Skin epidermis (tissue), 12 donors: ENCODE data around the gene CYP27A1.
"Not testable (repeated sequence)": the region's sequence is repeated elsewhere in the genome, so short reads cannot be mapped to it uniquely, and the experiment has no call there.

Experiments used
- H3K27ac ChIP-seq, 21 experiments: fragments of 200-600 bp; sonication (generic) in 11 of 21; one replicate each; pipeline ENCODE4 v1.5.0; 2020; ENCODE audit warnings: mild to moderate bottlenecking in 3 of 21, inconsistent platforms in 2 of 21, moderate library complexity in 2 of 21
- H3K4me3 ChIP-seq, 7 experiments: fragments of 200-600 bp; sonication (generic) in 2 of 7; one replicate each; pipeline ENCODE4 v1.5.0; 2020; ENCODE audit warnings: inconsistent platforms in 2 of 7, mild to moderate bottlenecking in 2 of 7, moderate library complexity in 1 of 7

The CYP27A1 gene

GRCh38 chr2:218827701-218828476 is 45.9 kb downstream of the CYP27A1 start:
- Histone ChIP-seq H3K4me3 (no peak overlapping the region), H3K27ac (no peak overlapping the region)

DNA sequence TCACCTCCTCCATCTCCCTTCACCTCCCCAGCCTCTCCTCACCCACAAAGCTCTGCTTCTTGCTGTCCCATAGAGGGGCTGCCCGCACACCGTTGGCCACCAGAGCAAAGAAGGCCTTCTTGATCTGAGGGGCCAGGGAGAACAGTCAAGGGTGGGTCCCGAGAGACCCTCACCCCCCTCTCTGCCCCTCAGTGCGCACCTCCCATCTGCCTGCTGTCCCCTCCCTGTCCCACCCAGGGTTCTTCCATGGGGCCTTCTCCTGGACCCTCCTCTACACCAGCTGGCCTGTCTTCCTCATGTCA is 46.5 kb downstream of the CYP27A1 start:
- no peak overlapping the region for H3K4me3 ChIP-seq
- no peak overlapping the region for H3K27ac ChIP-seq

DNA sequence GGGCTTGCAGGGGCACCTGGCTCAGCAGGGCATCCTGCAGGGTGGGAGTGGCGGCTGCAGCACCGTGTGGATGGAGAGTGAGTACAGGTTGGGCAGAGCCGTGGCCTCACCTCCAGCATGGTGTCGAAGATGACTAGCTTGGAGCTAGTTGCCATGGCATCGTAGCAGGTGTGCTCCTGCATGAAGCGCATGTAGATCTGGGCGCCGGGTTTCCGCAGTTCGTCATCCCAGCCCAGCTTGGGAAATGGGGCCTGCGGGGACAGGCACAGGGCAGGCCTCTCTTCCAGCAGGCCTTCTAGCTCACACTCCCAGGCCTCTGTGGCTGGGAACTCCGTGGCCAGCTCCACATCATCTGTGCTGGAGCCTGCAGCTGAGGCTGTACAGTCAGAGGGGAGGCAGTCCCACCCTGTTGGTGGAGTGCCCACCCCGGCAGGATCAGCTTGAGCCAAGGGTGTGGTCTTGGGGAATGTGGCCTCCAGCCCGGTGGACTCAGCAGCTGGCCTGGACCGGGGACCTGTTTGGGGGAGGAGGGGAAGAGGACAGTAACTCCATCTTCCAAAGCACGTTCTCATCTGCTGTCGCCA is 48.0 kb downstream of the CYP27A1 start:
- H3K4me3 ChIP-seq: no peak overlapping the region
- H3K27ac ChIP-seq: peak overlapping the region in 4 of 21 experiments; percentile 0 to 38 (median 14)

GRCh38 chr2:218830526-218831306 is 48.8 kb downstream of the CYP27A1 start:
- no peak overlapping the region for H3K4me3 ChIP-seq
- peak overlapping the region in 5 of 21 experiments; percentile 0 to 26 (median 22) for H3K27ac ChIP-seq

- peak within 1 kb of the TSS in 13 of 21 experiments; percentile 5 to 67 (median 36) for H3K27ac ChIP-seq
- no peak within 1 kb of the TSS for H3K4me3 ChIP-seq
Observed at GRCh38 chr2:218831378-218831990, 49.5 kb downstream of the CYP27A1 start, which contains the start of gene PRKAG3. TSS of gene PRKAG3 (minus strand) at chr2:218831803.

- Histone ChIP-seq H3K4me3 (no peak overlapping the region), H3K27ac (peak overlapping the region in 12 of 21 experiments; percentile 5 to 67 (median 29))
Observed at GRCh38 chr2:218832081-218832480, 50.1 kb downstream of the CYP27A1 start.

DNA sequence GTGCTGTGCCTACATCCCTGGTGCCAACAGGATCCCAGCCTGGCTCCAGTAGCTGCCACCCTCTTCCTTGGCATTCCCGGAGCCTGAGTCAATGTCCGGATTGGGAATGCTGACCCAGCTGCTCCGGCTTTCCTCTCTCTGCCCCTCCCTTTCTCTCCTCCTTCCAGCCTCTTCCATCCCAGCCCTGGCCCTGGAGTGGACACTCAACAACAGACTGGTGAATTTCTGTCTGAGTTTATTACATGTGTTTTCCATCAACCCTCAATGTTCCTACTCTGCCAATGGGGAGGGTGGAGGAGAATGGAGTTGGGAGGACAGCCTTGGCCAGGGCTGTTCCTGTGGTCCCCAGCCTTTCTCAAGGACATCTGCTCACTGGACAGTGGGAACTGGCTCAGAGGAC is 50.6 kb downstream of the CYP27A1 start:
- no peak overlapping the region for H3K4me3 ChIP-seq
- peak overlapping the region in 8 of 21 experiments; percentile 14 to 67 (median 42) for H3K27ac ChIP-seq

GRCh38 chr2:218833023-218833609 is 51.2 kb downstream of the CYP27A1 start:
- H3K27ac ChIP-seq: peak overlapping the region in 5 of 21 experiments; percentile 11 to 67 (median 27)
- no peak overlapping the region for H3K4me3 ChIP-seq

- Histone ChIP-seq H3K4me3 (no peak overlapping the region), H3K27ac (no peak overlapping the region)
Observed at GRCh38 chr2:218834685-218835084, 52.7 kb downstream of the CYP27A1 start.

DNA sequence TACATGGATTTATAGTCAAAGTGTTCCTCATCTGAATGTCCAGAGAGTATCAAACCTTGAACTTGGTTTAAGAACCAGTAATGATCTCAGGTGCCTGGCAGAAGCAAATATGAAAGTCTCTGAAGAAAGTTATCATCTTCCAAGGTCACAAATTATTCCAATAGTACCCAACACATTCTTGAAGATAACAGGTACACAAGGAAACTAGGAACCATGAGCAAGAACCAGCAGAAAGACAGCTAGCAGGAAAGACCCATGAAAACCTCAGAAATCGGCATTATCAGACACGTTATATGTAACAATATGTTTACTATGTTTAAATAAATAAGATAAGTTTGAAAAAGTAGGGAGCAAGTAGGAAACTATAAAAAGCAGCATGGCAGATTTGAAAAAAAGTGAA is 55.5 kb downstream of the CYP27A1 start:
- no peak overlapping the region for H3K4me3 ChIP-seq
- H3K27ac ChIP-seq: no peak overlapping the region

- Histone ChIP-seq H3K4me3 (no peak overlapping the region), H3K27ac (peak overlapping the region in 1 of 21 experiments; percentile 18)
Observed at GRCh38 chr2:218839430-218839829, 57.5 kb downstream of the CYP27A1 start.

GRCh38 chr2:218839888-218840287 is 57.9 kb downstream of the CYP27A1 start:
- H3K27ac ChIP-seq: no peak overlapping the region
- H3K4me3 ChIP-seq: no peak overlapping the region

GRCh38 chr2:218844334-218844733 is 62.4 kb downstream of the CYP27A1 start:
- not testable (repeated sequence) for H3K4me3 ChIP-seq, H3K27ac ChIP-seq

DNA sequence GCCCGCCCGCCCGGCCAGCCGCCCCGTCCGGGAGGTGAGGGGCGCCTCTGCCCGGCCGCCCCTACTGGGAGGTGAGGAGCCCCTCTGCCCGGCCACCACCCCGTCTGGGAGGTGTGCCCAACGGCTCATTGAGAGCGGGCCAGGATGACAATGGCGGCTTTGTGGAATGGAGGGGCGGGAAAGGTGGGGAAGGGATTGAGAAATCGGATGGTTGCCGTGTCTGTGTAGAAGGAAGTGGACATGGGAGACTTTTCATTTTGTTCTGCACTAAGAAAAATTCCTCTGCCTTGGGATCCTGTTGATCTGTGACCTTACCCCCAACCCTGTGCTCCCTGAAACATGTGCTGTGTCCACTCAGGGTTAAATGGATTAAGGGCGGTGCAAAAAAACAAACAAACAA is 65.0 kb downstream of the CYP27A1 start:
- not testable (repeated sequence) for H3K4me3 ChIP-seq, H3K27ac ChIP-seq

- Histone ChIP-seq H3K4me3 (no peak overlapping the region), H3K27ac (no peak overlapping the region)
Observed at GRCh38 chr2:218849721-218850120, 67.8 kb downstream of the CYP27A1 start.

- H3K4me3 ChIP-seq: no peak overlapping the region
- H3K27ac ChIP-seq: no peak overlapping the region
Observed at GRCh38 chr2:218850796-218851195, 68.8 kb downstream of the CYP27A1 start.

DNA sequence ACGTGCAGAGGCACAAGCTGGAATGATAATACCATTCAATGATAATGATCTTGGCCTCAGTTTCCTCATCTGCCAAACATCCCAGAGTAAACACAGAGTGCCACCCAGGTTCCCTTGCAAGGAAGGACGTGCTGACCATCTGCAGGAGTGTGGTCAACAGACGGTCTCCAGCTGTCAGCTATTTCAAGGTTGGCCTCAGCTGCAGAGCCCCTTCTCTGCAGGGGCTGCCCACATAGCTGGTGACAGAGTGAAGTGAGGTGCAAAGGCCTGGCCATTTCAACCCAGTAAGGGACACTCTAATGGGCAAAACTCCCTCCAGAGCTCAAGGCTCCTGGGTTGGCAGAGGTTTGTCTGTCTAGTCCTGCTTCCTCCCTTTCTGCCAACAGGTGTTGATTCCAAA is 69.3 kb downstream of the CYP27A1 start:
- H3K4me3 ChIP-seq: no peak overlapping the region
- no peak overlapping the region for H3K27ac ChIP-seq

GRCh38 chr2:218852911-218853667 is 71.1 kb downstream of the CYP27A1 start:
- H3K4me3 ChIP-seq: no peak overlapping the region
- H3K27ac ChIP-seq: peak overlapping the region in 1 of 21 experiments; percentile 19

DNA sequence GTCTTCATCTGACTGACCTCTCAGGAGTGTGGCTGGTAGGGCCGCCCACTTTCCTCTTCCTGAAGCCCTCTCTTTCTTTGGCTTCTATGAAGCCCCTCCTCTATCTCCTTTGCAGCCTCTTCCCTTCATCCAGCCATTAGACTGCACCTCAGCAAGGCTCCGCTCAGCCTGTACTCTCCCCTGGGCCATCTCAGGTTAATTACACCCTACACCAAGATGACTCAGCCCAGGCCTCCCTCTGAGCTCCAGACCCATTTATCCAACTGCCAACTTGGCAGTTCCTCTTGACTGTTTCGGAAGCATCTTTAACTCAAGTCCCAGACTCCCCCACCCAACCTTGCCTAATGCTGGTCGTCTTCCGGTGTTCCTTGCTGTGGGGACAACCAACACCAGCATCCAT is 71.8 kb downstream of the CYP27A1 start:
- no peak overlapping the region for H3K4me3 ChIP-seq
- no peak overlapping the region for H3K27ac ChIP-seq
